ENCODE results near the gene MSANTD3.
"Not testable (repeated sequence)": the region's sequence is repeated elsewhere in the genome, so short reads cannot be mapped to it uniquely, and the experiment has no call there.

The MSANTD3 gene, protein sequence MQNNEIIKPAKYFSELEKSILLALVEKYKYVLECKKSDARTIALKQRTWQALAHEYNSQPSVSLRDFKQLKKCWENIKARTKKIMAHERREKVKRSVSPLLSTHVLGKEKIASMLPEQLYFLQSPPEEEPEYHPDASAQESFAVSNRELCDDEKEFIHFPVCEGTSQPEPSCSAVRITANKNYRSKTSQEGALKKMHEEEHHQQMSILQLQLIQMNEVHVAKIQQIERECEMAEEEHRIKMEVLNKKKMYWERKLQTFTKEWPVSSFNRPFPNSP

DNA sequence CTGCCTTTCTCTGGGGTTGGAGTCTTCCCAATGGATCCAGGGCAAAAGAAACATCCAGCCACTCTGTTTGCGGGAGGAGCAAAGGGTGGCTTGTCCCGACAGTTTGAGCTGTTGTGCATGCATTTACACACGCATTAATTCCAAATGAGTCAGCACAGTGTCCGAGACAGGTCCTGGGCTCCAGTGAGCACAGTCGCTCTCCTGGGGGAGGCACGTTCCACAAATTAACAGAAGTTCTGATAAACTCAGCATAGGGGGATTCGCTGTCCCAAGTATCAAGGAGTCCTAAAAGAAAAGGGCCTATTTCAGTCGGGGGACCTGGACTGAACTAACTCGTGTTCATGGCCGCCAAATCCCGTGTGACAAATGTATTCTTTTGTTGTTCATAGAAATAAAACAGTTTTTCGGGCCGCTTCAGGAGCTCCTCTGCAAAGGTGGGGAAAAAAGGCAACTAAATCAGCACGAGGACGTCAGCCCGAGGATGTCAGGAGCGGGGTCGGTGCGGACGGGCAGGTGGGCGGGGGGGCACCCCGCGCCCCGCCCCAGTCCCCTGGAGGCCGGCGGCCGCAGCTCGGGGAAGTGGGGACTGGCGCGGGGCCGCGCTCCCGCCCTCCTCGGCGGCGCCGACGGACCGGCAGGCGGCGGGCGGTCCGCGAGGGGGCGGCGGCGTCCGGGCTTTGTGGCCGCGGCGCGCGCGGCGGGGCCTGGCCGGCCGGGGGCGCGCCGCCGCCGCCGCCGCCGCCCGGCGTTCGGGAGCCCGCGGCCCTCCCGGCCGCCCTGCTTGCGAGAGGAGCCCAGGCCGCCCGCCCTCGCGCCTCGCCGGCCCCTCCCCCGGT lies at the start of gene MSANTD3:
TSS of gene MSANTD3 (plus strand) at position 614 of the 836 bp plus-strand sequence. CDS start 14,796 bp downstream, outside the sequence.
- POLR2A ChIA-PET: interaction anchor here (0.7 to 2.6 kb wide), 5 partner anchors 9 to 75 kb away, joined by 3 to 12 read pairs (median 4); no protein-coding TSS in a partner anchor
- DNase-seq (ENCODE audit: extremely low spot score): peak; percentile 78
- TF ChIP-seq LEF1 (IDR thresholded peaks at IDR 0.05; ENCODE audit: borderline replicate concordance) (no peak), HDGF (IDR thresholded peaks at IDR 0.05; ENCODE audit: borderline replicate concordance) (no peak), ELF4 (IDR thresholded peaks at IDR 0.05) (no peak), SP1 (IDR thresholded peaks at IDR 0.05) (no peak), TARDBP (IDR thresholded peaks at IDR 0.05) (no peak), FOXM1 (IDR thresholded peaks at IDR 0.05; ENCODE audit: borderline replicate concordance) (peak; percentile 55; the same call in 1 of the 2 replicates), FOXK2 (IDR thresholded peaks at IDR 0.05) (no peak), ARNT (IDR thresholded peaks at IDR 0.05) (no peak), FOXA1 (IDR thresholded peaks at IDR 0.05) (no peak), L3MBTL2 (conservative IDR thresholded peaks at IDR 0.05) (peak; percentile 72), NFRKB (IDR thresholded peaks at IDR 0.05) (no peak)
- TF ChIP-seq, protein P1, sequence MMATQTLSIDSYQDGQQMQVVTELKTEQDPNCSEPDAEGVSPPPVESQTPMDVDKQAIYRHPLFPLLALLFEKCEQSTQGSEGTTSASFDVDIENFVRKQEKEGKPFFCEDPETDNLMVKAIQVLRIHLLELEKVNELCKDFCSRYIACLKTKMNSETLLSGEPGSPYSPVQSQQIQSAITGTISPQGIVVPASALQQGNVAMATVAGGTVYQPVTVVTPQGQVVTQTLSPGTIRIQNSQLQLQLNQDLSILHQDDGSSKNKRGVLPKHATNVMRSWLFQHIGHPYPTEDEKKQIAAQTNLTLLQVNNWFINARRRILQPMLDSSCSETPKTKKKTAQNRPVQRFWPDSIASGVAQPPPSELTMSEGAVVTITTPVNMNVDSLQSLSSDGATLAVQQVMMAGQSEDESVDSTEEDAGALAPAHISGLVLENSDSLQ (IDR thresholded peaks at IDR 0.05): no peak
- CTCF ChIA-PET: interaction anchor here (0.6 kb wide), 1 partner anchor 22 kb away, joined by 4 read pairs; no protein-coding TSS in a partner anchor

DNA sequence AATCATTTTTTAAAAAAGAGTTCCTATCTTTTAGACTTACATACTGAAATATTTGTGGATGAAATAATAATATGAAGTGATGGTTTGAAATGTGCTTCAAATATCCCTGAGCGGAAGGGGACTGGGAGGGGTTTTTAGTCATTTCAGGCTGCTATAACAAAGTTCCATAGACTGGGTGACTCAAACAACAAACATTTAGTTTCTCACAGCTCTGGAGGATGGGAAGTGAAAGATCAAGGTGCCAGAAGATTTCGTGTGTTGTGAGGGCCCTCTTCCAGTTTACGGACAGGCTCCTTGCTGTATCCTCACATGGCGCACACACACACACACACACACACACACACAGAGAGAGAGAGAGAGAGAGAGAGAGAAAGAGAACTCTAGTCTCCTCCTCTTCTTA lies 47.1 kb upstream of the MSANTD3 start:
- POLR2A ChIA-PET: no interaction called here

DNA sequence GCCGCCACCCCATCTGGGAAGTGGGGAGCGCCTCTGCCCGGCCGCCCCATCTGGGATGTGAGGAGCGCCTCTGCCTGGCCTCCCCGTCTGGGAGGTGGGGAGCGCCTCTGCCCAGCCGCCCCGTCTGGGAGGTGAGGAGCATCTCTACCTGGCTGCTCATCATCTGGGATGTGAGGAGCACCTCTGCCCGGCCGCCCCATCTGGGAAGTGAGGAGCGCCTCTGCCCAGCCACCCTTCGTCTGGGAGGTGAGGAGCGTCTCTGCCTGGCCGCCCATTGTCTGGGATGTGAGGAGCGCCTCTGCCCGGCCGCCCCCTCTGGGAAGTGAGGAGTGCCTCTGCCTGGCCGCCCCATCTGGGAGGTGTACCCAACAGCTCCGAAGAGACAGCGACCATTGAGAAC lies 34.0 kb upstream of the MSANTD3 start:
- DNase-seq (ENCODE audit: extremely low spot score); CTCF ChIA-PET; POLR2A ChIA-PET: not testable (repeated sequence)

More for the DNA sequence above, 47.1 kb upstream of the MSANTD3 start:
- DNase-seq (ENCODE audit: extremely low spot score): no peak
- CTCF ChIA-PET: no interaction called here
- TF ChIP-seq, protein P1 (IDR thresholded peaks at IDR 0.05): no peak
- TF ChIP-seq ZNF384 (IDR thresholded peaks at IDR 0.05): no peak
- TF ChIP-seq ARNT (IDR thresholded peaks at IDR 0.05): no peak
- TF ChIP-seq TARDBP (IDR thresholded peaks at IDR 0.05): no peak
- no peak for TF ChIP-seq HDGF (IDR thresholded peaks at IDR 0.05; ENCODE audit: borderline replicate concordance)

DNA sequence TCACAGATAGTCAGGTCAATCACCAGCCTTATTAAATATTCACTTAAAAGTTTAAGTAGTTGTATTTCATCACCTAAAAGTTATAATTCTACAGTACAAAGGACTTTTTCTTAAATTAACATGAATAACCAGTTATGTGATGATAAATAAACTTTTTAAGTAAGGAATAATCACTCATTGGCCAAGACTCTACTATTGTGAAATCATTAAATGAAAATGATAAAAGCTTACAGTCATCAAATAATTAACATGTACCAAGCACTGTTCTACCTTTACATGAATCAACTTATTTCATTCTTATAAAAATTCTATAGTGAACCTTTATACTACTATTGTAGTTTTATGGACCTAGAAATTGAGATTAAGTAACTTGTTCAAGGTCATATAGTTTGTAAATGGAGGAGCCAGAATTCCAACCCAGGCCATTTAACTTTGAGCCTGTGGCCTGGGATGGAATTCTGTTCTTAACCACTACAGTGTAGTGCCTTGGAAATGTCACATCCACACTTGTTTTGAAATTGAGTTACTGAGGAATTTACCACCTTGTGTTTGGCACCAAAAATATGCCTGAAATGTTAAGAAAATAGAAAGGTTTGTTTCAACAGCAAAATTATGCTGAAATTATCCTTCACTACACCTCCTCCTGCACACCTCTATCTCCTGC lies 32.8 kb upstream of the MSANTD3 start:
- ChIA-PET POLR2A (no interaction called here), CTCF (no interaction called here)
- no peak for DNase-seq (ENCODE audit: extremely low spot score)
- no peak for TF ChIP-seq ARNT (IDR thresholded peaks at IDR 0.05)
- TF ChIP-seq HDGF (IDR thresholded peaks at IDR 0.05; ENCODE audit: borderline replicate concordance): no peak
- no peak for TF ChIP-seq TARDBP (IDR thresholded peaks at IDR 0.05)
- no peak for TF ChIP-seq FOXA1 (IDR thresholded peaks at IDR 0.05)
- TF ChIP-seq LEF1 (IDR thresholded peaks at IDR 0.05; ENCODE audit: borderline replicate concordance): no peak
- no peak for TF ChIP-seq ZNF384 (IDR thresholded peaks at IDR 0.05)
- no peak for TF ChIP-seq BHLHE40 (IDR thresholded peaks at IDR 0.05; ENCODE audit: borderline replicate concordance)
- no peak for TF ChIP-seq SUZ12 (IDR thresholded peaks at IDR 0.05)
- TF ChIP-seq, protein P1 (IDR thresholded peaks at IDR 0.05): no peak
- no peak for TF ChIP-seq ELF4 (IDR thresholded peaks at IDR 0.05)
- TF ChIP-seq L3MBTL2 (conservative IDR thresholded peaks at IDR 0.05): no peak
- TF ChIP-seq NFRKB (IDR thresholded peaks at IDR 0.05): no peak

DNA sequence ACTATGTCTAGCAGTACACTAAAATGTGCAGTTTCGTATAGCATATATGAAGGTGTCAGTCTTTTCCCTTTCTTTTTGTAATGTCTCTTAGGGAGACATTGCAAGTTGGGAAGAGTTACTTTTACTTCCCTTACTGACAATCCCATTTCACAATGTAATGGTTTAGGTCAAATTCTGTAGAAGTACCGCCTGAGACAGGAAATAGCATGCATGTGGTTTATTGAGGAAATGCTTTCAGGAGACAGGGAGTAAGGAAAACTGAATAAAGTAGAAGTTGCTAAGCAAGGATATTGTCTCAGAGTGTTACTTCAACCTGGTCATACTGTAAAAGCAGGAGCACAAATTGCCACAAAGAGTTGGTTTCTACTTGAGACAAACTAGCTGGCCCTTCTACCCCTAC lies 32.1 kb upstream of the MSANTD3 start:
- TF ChIP-seq SP1 (IDR thresholded peaks at IDR 0.05): no peak
- no peak for TF ChIP-seq CTBP1 (IDR thresholded peaks at IDR 0.05; ENCODE audit: borderline replicate concordance)
- no peak for TF ChIP-seq BHLHE40 (IDR thresholded peaks at IDR 0.05; ENCODE audit: borderline replicate concordance)
- TF ChIP-seq SUZ12 (IDR thresholded peaks at IDR 0.05): no peak
- no peak for TF ChIP-seq FOXK2 (IDR thresholded peaks at IDR 0.05)
- TF ChIP-seq NFRKB (IDR thresholded peaks at IDR 0.05): no peak
- no peak for TF ChIP-seq ELF4 (IDR thresholded peaks at IDR 0.05)
- TF ChIP-seq ZNF384 (IDR thresholded peaks at IDR 0.05): no peak
- no peak for TF ChIP-seq FOXA1 (IDR thresholded peaks at IDR 0.05)
- TF ChIP-seq TARDBP (IDR thresholded peaks at IDR 0.05): no peak
- TF ChIP-seq HDGF (IDR thresholded peaks at IDR 0.05; ENCODE audit: borderline replicate concordance): no peak
- no peak for TF ChIP-seq ARNT (IDR thresholded peaks at IDR 0.05)
- ChIA-PET CTCF (no interaction called here), POLR2A (no interaction called here)
- DNase-seq (ENCODE audit: extremely low spot score): no peak

DNA sequence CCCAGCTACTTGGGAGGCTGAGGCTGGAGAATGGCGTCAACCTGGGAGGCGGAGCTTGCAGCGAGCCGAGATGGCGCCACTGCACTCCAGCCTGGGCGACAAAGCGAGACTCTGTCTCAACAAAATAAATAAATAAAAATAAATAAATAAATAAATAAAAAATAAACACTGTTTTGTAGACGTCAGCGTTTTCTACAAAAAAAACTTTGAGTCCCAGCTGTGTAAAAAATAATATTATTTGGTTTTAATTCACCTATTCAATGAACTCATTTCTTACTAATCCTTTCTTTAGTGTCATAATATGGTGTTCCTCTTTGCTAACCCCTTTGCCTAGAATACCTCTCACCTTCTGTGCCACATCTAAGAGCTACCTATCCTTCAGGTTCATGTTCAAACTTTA lies 30.2 kb upstream of the MSANTD3 start:
- no peak for TF ChIP-seq FOXA1 (IDR thresholded peaks at IDR 0.05)
- no peak for TF ChIP-seq TARDBP (IDR thresholded peaks at IDR 0.05)
- no peak for TF ChIP-seq BHLHE40 (IDR thresholded peaks at IDR 0.05; ENCODE audit: borderline replicate concordance)
- TF ChIP-seq, protein P1 (IDR thresholded peaks at IDR 0.05): no peak
- no peak for TF ChIP-seq SP1 (IDR thresholded peaks at IDR 0.05)
- TF ChIP-seq SUZ12 (IDR thresholded peaks at IDR 0.05): no peak
- no peak for TF ChIP-seq FOXM1 (IDR thresholded peaks at IDR 0.05; ENCODE audit: borderline replicate concordance)
- TF ChIP-seq LEF1 (IDR thresholded peaks at IDR 0.05; ENCODE audit: borderline replicate concordance): no peak
- no peak for TF ChIP-seq HDGF (IDR thresholded peaks at IDR 0.05; ENCODE audit: borderline replicate concordance)
- no peak for TF ChIP-seq NFRKB (IDR thresholded peaks at IDR 0.05)
- TF ChIP-seq ELF4 (IDR thresholded peaks at IDR 0.05): no peak
- no peak for TF ChIP-seq ARNT (IDR thresholded peaks at IDR 0.05)
- TF ChIP-seq ZNF384 (IDR thresholded peaks at IDR 0.05): no peak
- no peak for TF ChIP-seq L3MBTL2 (conservative IDR thresholded peaks at IDR 0.05)
- TF ChIP-seq FOXK2 (IDR thresholded peaks at IDR 0.05): no peak
- DNase-seq (ENCODE audit: extremely low spot score): no peak
- ChIA-PET CTCF (no interaction called here), POLR2A (no interaction called here)

All from HEK293T (cell line).